HL-60 (cell line): ENCODE measurements around the gene PRX.

Experiments used
- GABPA ChIP-seq: IDR thresholded peaks from 2 replicates; pipeline ENCODE4 v1.6.1; 2012; ENCODE audit warnings: low read depth
- POLR2AphosphoS5 ChIP-seq: IDR thresholded peaks from 2 replicates; pipeline ENCODE4 v1.6.1; 2012; ENCODE audit warnings: low read depth
- TF ChIP-seq, protein P1 (sequence below): IDR thresholded peaks from 2 replicates; pipeline ENCODE4 v1.6.1; 2012; ENCODE audit warnings: low read depth; ENCODE audit not compliant: insufficient replicate concordance
- TF ChIP-seq, protein P2 (sequence below): IDR thresholded peaks from one replicate; pipeline ENCODE4 v1.5.1; 2011; ENCODE audit warnings: low read length, control low read depth, inconsistent platforms; ENCODE audit not compliant: insufficient read depth

DNA sequence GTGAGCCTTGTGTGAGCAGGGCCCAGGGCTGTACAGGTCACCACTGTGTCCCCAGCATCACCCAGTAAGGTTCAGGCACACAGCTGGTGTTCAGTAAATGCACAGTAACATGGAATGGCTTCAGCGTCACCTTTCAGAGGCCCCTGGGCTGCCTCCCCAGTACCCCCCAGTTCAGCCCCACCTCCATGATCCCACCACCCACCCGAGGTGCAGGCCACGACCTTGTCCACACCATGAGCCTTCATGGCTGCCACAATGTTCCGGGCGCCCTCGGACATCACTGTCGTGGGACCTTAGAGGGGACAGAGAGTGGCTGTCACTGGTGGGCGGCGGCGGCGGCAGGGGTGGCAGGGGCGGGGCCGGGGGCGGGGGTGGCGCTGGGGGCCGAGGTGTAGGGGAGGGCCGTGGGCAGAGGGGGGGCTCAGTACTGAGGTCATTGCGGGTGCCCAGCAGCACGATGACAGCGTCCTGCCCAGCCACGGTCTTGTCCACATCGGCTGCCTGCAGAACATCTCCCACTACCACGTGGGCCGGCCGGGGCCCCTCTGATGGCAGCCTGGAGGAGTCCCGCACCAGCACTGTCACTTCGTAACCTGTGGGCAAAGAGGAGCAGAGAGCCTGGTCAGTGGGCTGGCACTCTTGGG is 44.9 kb upstream of the PRX start:
- TF ChIP-seq, protein P1, sequence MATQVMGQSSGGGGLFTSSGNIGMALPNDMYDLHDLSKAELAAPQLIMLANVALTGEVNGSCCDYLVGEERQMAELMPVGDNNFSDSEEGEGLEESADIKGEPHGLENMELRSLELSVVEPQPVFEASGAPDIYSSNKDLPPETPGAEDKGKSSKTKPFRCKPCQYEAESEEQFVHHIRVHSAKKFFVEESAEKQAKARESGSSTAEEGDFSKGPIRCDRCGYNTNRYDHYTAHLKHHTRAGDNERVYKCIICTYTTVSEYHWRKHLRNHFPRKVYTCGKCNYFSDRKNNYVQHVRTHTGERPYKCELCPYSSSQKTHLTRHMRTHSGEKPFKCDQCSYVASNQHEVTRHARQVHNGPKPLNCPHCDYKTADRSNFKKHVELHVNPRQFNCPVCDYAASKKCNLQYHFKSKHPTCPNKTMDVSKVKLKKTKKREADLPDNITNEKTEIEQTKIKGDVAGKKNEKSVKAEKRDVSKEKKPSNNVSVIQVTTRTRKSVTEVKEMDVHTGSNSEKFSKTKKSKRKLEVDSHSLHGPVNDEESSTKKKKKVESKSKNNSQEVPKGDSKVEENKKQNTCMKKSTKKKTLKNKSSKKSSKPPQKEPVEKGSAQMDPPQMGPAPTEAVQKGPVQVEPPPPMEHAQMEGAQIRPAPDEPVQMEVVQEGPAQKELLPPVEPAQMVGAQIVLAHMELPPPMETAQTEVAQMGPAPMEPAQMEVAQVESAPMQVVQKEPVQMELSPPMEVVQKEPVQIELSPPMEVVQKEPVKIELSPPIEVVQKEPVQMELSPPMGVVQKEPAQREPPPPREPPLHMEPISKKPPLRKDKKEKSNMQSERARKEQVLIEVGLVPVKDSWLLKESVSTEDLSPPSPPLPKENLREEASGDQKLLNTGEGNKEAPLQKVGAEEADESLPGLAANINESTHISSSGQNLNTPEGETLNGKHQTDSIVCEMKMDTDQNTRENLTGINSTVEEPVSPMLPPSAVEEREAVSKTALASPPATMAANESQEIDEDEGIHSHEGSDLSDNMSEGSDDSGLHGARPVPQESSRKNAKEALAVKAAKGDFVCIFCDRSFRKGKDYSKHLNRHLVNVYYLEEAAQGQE: no peak
- TF ChIP-seq POLR2AphosphoS5: no peak
- TF ChIP-seq, protein P2, sequence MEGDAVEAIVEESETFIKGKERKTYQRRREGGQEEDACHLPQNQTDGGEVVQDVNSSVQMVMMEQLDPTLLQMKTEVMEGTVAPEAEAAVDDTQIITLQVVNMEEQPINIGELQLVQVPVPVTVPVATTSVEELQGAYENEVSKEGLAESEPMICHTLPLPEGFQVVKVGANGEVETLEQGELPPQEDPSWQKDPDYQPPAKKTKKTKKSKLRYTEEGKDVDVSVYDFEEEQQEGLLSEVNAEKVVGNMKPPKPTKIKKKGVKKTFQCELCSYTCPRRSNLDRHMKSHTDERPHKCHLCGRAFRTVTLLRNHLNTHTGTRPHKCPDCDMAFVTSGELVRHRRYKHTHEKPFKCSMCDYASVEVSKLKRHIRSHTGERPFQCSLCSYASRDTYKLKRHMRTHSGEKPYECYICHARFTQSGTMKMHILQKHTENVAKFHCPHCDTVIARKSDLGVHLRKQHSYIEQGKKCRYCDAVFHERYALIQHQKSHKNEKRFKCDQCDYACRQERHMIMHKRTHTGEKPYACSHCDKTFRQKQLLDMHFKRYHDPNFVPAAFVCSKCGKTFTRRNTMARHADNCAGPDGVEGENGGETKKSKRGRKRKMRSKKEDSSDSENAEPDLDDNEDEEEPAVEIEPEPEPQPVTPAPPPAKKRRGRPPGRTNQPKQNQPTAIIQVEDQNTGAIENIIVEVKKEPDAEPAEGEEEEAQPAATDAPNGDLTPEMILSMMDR: no peak
- no peak for TF ChIP-seq GABPA
